ENCODE measurements around the gene ADAMTS4. TPM values are rescaled to one million over a fixed set of nuclear protein-coding genes. Genes with fewer than 3 reads are reported as not detected.

Gene ADAMTS4
- total RNA-seq, 2 donors from 2014 or later, result 1.0 to 3.3 TPM

DNA sequence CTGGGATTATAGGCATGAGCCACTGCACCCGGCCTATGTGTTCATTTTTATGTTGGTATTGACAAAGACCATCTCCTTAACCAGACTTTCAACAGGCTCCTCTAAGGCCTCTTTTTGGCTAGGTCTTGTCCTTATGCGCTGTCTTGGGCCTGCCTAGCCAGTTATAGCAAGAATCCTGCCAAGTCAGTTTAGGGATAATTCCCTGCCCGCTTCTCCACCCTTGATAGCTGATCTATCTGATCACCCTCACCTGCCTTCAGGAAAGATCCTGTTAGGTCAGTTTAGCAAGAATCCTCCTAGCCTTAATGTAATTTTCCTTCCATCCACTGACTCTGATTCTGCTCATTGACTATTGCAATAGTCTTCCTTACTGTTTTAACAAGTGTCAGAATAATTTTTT, 19.2 kb downstream of the ADAMTS4 start:
- ATAC-seq, result no peak
- no peak for DNase-seq
- intact Hi-C loops (cut with DNase I, micrococcal nuclease), result no loop called here

DNA sequence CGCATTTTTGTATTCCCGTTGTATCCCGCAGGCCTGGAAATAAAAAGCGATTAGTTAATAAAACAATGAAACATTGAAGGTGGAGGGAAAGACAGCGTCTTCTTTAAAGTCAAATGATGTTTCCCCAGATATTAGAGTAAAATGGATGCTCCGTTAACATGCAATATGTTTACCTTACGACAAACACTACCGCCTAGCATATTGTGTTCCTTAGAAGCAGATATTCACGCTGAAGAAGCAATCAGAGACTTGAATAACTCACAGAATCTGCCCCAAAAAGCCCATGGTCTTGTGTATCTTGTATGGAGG, 21.0 kb downstream of the ADAMTS4 start:
- DNase-seq (no peak), ATAC-seq (no peak)
- intact Hi-C loops (cut with DNase I, micrococcal nuclease), result no loop called here

DNA sequence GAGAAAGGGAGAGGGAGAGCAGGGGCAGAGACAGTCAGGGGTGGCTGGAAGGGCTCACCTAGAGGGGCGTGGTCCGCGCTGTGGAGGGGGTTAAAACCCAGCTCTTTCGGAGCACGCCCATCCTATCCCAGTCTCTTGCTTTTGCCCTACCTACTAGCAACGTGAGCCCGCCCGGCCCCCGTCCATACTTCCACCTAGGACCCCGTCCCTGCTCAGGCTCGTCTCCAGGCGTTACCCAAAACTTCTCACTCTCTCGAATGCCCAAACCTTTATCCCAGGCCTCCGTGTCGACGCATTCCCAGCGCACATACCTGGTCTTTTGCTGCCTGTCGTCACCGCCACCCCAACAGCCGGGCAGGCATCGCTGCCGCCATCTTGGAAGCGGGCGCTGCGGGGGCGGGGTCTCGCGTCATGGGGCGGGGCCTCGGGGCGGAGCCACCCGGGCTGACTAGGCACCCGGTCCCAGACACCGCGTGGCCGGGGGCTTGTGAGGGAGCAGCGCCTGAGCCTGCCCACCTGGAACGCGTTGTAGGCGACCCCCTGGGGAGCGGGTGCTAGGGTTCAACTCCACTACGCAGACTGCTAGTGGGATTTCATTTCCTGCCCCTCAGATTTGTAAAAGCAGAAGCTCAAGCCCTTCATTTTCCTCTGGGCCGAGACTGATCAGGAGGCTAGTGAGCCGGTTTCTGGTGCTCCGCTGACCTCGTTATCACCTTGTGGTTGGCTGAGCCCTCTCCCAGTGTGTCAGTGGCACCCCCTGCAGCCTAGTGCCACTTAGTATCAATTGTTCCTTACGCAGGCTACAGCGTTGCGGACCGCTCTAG, 21.5 kb downstream of the ADAMTS4 start, which contains the start of gene B4GALT3:
TSS of gene B4GALT3 (minus strand) at position 396 of the 824 bp plus-strand sequence. CDS start 1,447 bp downstream, outside the sequence.
- peak; percentile 82 to 94 for DNase-seq
- peak; percentile 96 for ATAC-seq
- intact Hi-C loops (cut with DNase I, micrococcal nuclease), result no loop called here

DNA sequence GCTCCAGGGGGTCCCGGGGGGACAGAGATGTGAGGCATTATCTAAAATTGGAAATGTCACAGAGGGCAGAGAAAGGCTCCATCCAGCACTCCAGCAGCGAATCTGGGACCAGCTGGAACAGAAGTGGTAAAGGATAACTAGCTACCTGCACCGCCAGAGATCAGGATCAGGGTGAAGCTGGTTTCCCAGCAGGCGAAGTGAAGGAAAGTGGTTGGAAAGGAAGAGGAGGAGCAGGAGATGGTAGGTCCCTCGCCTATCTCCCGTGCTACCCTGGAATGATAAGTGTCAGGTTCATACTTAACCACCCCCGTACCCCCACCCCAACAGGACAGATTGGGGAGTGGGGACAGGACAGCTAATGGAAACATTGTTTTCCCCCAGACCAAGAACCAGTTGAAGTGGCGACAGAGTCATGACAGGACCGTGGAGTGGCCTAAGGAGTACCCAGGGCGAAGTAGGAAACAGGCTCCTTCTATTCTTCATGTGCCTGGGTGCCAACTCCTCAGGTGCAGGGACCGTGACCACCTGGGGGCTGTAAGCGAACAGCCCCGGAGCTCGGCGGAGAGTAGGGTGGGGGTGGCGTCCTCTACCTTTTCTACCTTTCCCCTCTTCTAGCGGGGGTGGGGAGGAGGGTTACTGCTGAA, 22.3 kb downstream of the ADAMTS4 start:
- DNase-seq, result no peak
- intact Hi-C loops (cut with DNase I, micrococcal nuclease), result no loop called here
- ATAC-seq, result peak; percentile 45

DNA sequence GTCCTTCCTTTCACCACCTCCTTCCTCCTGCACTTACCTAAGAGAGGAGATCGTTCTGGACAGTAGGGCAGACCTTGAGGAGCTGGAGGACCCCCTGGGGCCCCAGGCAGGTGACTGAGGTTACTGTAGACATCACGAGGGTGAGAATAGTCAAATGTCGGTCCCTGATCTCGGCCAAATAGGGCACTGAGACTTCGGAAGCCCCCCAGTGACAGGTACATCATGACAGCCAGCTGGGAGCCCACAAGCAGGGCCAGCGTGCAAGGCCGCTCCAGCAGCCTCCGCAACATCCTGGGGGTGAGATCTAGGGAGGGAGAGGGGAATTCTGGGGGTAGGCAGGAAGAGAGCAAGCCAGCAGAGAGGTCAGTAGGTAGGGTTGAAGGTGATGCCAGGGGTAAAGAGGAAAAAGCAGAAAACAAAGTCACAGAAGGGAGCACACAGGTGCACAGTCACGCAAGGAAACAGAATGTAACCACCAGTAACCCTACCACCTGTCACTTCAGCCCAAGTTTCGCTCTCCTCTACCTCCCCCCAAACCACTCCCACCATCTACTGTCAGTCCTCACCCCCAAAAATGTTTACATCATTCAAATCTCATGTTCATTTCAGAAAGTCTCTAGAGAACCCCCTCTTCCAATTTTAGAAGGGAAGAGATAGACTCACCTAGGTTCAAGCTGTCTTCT, 22.9 kb downstream of the ADAMTS4 start:
- DNase-seq (no peak), ATAC-seq (no peak)
- intact Hi-C loops (cut with DNase I, micrococcal nuclease), result no loop called here

DNA sequence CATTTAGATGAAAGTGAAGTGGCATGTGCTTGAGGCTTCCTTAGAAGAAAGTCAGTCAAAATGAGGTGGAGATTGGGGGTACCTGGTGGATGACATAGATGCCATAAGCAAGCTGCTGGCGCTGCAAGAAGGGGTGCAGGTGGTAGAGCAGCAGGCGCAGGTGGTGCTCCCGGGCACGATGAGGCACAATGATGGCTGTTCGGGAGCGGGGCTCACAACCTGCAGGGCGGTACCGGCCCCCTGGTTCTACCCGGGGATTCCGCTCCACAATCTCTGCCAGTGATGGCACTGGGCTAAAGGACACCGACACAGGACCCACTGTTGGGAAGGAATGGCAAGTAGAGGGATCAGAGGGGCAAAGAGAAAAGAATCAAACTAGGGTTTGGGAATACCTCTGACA, 23.9 kb downstream of the ADAMTS4 start:
- no peak for ATAC-seq
- intact Hi-C loops (cut with DNase I, micrococcal nuclease), result no loop called here
- no peak for DNase-seq

DNA sequence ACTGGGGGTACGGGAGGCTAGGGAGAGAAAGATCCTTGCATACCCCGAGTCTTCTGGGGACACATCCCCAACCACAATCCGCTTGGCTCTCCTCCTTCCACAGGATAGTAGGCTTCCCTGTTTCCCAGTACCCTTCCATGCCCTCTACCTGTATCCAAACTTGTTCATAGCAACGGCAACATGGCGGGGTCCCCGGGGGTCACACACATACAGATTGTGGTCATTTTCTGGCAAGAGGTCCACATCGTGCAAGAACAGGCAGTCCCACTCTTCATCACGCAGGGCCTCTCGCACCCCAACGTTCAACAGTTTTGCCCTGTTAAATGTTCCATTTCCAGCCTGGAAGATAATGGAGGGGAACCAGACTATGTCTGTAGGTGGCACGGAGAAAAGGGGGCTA, 25.1 kb downstream of the ADAMTS4 start:
- intact Hi-C loops (cut with DNase I, micrococcal nuclease), result no loop called here
- ATAC-seq, result no peak
- DNase-seq, result no peak

DNA sequence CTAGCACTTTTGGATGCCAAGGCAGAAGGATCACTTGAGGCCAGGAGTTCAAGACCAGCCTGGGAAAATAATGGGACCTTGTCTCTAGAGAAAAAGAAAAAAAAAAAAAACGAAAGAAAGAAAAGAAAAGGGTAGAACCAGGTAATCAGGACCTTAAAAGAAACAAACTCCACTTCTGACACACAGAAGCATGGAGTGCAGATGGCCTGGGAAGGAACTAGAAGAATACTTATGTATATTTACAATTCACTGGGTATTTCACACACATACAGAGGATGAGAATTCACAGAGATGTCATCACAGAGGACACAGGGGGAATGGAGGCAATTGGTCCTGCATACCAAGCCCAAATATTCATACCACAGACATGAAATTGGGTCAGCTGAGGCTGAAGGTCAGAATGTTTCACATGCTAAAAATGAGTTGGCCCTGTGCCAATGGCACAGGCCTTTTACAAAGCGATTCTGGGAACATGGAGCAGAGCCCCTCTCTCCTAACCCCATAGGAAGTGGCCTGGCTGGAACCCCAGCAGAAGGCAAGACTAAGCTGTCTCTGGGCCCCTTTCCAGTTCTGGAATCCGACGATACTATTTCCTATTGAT, 26.0 kb downstream of the ADAMTS4 start:
- intact Hi-C loops (cut with DNase I, micrococcal nuclease), result no loop called here
- DNase-seq (no peak), ATAC-seq (no peak)

DNA sequence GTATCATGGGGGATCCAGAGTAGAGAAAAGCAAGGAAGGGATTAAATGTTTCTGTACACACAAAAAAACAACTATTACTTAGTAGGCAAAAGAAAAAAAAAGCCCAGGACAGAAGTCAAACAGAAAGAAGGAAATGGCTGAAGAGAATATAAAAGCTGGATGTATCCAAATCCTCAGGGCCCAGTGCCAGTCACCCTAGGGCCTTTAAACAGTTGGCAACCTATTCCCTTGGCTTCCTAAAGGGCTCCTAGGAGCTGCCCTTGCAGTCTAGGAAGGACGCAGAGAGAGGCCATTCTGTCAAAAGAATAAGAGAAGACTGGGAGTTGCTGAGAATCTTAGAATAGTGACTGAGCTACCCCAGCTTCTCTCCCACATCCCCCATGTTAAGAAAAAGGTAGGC, 26.5 kb downstream of the ADAMTS4 start:
- no peak for ATAC-seq
- intact Hi-C loops (cut with DNase I, micrococcal nuclease), result no loop called here

DNA sequence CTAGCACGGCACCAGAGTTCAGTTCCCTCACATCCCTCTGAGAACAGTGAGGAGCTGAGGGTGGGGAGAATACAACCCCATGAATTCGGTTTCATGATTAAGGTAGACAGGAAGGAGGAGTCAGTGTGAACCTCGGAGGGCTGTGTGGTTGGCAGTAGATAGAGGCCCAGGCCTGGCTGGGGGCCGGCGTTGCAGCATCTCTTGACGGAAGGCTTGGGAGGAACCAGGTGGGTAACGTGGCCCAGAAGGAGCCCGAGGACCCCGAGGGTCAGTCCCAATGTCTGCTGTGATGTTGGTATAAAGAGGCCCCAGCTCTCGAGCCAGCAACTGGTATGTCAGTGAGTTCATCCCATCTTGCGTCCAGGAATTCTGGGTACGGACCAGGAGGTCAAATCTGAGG, 27.2 kb downstream of the ADAMTS4 start:
- no peak for ATAC-seq
- intact Hi-C loops (cut with DNase I, micrococcal nuclease), result no loop called here
- no peak for DNase-seq

More for the DNA sequence above, 26.5 kb downstream of the ADAMTS4 start:
- DNase-seq, result no peak

DNA sequence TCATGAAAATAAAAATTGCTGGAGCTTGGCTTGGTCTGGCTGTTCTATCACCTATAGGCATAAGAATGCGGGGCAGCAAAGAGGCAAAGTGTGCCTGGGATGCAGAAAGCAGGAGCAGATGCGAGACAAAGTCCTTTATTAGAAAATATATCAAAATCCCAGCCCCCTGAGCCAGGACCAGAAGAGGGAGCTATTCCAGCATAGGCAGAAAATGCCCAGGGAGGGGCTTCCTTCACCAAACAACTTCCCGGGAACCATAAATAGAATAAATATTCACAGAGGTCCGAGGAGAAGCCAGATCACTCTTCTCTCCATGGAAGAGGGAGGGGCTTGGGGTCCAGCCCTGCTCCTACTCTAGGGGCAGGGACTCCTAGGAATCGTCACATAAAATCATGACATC, 27.7 kb downstream of the ADAMTS4 start:
- intact Hi-C loops (cut with DNase I, micrococcal nuclease), result no loop called here
- DNase-seq (no peak), ATAC-seq (no peak)

DNA sequence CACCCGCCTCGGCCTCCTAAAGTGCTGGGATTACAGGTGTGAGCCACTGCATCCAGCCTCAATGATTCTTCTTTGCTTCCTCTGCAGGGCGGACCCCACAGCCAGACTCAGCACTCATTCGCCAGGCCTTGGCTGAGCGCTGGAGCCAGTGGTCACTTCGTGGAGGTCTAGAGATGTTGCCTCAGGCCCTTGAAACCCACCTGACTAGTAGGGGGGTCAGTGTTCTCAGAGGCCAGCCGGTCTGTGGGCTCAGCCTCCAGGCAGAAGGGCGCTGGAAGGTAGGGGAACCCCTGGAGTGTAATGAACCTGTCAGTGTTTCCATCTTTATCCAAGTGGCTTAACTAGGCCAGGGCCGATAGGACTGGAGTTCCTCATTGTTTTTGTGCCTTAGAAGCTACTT, 29.9 kb downstream of the ADAMTS4 start:
- no peak for DNase-seq
- no peak for ATAC-seq
- intact Hi-C loops (cut with DNase I, micrococcal nuclease), result no loop called here

DNA sequence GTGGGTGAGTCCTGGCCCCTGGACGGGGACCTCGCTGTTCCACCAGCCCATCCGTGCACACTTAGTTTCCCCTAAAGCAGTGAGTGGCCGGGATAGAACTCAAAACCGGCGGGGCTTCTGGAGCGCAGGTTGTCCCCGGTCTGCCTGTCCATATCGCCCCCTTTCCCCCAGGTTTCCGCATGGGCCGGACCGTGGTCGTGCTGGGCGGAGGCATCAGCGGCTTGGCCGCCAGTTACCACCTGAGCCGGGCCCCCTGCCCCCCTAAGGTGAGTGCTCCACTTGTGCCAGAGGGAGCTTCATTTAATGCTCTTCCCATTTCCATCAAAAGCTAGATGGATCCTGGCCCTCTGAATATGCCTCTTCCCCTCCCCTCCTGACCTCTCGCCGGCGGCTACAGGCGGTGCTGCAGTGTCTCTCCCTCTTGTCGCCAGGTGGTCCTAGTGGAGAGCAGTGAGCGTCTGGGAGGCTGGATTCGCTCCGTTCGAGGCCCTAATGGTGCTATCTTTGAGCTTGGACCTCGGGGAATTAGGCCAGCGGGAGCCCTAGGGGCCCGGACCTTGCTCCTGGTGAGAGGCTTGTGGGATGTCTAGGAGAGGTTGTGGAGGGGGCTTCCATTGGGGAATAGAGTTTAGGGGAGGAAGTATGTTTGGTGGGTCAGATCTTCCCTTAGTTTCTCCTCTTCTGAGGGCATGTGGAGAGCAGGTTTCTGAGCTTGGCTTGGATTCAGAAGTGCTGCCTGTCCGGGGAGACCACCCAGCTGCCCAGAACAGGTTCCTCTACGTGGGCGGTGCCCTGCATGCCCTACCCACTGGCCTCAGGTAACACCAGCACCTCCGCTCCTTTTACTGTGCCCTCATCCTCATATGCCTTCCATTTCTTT, 31.9 kb downstream of the ADAMTS4 start:
- peak; percentile 5 for ATAC-seq
- intact Hi-C loops (cut with DNase I, micrococcal nuclease), result no loop called here
- no peak for DNase-seq

DNA sequence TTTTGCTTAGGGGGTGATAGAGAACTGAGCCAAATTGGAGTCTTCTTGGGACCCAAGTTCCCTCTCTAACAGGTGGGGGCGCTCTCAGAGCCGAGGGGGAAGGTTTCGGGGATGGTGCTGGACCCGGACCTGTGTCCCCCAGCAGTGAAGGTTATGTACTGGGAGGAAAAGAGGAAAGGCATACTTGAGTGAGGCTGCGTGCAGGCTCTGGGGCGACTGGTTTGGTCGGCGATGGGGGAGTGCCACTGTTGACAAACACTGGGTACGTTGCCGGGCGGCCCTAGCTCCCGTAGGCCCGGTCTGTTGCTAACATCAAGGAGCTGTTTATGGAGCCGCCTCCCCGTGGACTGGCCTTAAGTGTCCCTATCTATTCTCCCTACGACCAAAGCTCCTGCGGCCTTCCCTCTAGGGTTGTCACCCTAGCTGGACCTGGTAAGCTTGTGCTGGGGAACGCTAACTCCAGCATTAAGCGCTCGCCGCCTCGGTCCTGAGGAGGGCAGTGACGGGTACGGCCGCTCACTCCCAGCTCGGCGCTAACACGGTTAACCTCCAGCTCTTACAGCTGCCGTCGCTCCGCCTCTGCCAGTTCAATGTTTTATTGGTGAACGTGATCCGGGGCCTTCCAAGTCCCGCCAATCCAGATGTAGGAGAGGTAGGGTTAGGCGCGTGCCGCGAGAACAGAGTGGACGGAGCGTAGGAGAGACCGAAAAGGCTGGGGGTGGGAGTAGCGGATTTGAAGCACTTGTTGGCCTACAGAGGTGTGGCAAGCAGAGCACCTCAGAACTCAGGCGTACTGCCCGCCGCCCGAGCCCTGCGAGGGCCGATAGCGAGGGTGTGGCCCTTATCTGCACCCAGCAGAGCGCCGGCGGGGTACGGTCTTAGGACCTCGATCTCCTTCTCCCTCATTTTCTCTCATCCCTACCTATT, 32.8 kb downstream of the ADAMTS4 start, which contains the start of gene PPOX:
TSS of gene PPOX (plus strand) at position 685 of the 927 bp plus-strand sequence. CDS start 422 bp downstream, outside the sequence.
- peak; percentile 92 for ATAC-seq
- intact Hi-C loops (cut with DNase I, micrococcal nuclease), result no loop called here
- peak; percentile 95 to 98 for DNase-seq

DNA sequence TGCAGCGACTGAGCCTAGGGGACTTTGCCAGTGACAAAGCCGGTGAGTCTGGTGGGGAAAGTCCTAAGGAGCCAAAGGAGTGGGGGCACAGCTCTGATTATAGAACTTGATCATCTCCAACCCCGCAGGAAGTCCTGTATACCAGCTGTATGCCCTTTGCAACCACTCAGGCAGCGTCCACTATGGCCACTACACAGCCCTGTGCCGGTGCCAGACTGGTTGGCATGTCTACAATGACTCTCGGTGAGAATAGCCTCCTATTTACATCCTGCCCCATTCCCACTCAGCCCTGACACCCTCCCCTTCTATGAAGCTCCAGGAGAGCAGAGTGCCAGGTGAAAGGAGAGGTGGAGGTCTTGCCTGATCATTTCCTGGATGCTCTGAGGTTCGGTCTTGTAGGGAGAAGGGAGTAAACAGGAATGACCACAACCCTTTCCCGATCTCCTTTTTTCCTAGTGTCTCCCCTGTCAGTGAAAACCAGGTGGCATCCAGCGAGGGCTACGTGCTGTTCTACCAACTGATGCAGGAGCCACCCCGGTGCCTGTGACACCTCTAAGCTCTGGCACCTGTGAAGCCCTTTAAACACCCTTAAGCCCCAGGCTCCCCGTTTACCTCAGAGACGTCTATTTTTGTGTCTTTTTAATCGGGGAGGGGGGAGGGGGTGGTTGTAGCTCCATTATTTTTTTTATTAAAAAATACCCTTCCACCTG, 33.8 kb downstream of the ADAMTS4 start:
- no peak for ATAC-seq
- intact Hi-C loops (cut with DNase I, micrococcal nuclease), result no loop called here

DNA sequence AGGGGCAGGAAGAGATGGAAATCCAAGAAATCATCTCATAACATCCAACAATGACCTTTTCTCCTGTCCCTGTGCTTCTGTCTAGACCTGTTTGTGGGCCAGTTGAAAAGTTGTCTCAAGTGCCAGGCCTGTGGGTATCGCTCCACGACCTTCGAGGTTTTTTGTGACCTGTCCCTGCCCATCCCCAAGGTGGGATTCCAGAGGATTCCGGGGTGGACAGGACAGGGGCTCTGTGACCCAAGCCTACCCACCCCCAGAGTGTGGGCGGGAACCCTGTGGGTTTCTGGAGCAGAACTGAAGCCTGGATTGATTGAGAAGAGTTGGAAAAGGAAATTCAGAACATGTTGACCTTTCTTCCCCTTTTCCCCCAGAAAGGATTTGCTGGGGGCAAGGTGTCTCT, 35.1 kb downstream of the ADAMTS4 start:
- DNase-seq (no peak), ATAC-seq (no peak)
- intact Hi-C loops (cut with DNase I, micrococcal nuclease), result no loop called here

More for the DNA sequence above, 33.8 kb downstream of the ADAMTS4 start:
- DNase-seq, result no peak

DNA sequence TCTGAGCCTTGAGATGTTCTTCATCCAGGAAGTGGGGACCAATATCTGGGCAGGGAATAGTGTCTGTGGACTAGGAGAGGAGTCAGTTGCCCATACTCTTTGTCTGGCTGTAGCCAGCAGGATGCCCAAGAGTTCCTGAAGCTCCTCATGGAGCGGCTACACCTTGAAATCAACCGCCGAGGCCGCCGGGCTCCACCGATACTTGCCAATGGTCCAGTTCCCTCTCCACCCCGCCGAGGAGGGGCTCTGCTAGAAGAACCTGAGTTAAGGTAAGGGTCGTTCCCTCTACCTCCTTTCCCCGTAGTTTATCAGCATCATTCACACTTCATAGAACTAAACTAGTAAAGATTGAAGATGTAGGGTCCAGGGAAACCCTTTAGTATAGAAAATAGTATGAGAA, 36.0 kb downstream of the ADAMTS4 start:
- intact Hi-C loops (cut with DNase I, micrococcal nuclease), result no loop called here
- no peak for DNase-seq
- no peak for ATAC-seq

All from left colon (tissue), 2 donors.